ENCODE results near the gene PLCZ1.
"Not testable (repeated sequence)": the region's sequence is repeated elsewhere in the genome, so short reads cannot be mapped to it uniquely, and the experiment has no call there.

Gene PLCZ1, protein sequence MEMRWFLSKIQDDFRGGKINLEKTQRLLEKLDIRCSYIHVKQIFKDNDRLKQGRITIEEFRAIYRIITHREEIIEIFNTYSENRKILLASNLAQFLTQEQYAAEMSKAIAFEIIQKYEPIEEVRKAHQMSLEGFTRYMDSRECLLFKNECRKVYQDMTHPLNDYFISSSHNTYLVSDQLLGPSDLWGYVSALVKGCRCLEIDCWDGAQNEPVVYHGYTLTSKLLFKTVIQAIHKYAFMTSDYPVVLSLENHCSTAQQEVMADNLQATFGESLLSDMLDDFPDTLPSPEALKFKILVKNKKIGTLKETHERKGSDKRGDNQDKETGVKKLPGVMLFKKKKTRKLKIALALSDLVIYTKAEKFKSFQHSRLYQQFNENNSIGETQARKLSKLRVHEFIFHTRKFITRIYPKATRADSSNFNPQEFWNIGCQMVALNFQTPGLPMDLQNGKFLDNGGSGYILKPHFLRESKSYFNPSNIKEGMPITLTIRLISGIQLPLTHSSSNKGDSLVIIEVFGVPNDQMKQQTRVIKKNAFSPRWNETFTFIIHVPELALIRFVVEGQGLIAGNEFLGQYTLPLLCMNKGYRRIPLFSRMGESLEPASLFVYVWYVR

DNA sequence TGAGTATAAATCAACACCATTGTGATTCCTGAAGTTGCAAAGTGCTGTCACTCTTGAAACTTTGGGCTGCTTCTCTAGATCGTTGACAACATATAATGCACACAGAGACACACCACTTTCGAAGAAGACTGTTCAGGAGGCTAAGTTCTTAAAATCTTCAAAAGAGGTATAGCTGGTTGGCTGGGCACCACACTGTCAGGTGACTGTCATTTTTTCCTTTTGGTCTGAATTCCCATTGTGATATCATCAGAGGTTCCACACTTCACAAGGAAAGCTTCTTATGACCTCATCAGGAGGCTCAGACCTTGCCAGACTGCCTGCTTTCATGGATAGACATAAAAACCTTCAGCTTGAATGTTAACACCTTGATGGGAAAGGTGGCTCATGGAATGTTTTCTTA lies at the start of gene PLCZ1, which contains the start of gene CAPZA3:
Gene PLCZ1 (minus strand): TSS at position 194 of the 400 bp plus-strand sequence. CDS start 641 bp downstream, outside the sequence.
Gene CAPZA3 (plus strand): TSS at position 301 of the 400 bp plus-strand sequence. CDS start 150 bp downstream, outside the sequence.
- no peak for DNase-seq

DNA sequence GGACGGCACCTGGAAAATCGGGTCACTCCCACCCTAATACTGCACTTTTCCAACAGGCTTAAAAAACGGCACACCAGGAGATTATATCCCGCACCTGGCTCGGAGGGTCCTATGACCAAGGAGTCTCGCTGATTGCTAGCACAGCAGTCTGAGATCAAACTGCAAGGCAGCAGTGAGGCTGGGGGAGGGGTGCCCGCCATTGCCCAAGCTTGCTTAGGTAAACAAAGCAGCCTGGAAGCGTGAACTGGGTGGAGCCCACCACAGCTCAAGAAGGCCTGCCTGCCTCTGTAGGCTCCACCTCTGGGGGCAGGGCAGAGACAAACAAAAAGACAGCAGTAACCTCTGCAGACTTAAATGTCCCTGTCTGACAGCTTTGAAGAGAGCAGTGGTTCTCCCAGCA lies 47.7 kb upstream of the PLCZ1 start:
- not testable (repeated sequence) for DNase-seq

DNA sequence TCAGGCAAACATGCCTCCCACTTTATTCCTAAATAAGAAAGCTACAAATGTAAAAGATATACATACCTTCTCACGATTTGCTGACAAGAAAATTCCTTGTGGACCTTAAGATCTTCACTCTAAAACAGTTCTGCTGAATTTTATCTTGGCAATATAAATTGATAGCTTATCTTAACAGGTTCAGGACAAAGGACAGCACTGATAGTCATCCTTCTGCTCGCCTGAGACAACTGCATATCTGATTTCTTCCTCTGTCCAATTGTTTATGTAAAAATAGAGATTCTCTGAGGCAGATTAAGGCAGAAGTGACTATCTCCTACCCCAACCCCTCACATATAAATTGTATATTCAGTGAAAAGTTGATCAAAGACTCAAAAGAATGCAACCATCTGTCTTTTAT lies 45.0 kb upstream of the PLCZ1 start:
- no peak for DNase-seq

GRCh38 chr12:18766479-18766878 lies 28.7 kb upstream of the PLCZ1 start:
- DNase-seq: not testable (repeated sequence)

DNA sequence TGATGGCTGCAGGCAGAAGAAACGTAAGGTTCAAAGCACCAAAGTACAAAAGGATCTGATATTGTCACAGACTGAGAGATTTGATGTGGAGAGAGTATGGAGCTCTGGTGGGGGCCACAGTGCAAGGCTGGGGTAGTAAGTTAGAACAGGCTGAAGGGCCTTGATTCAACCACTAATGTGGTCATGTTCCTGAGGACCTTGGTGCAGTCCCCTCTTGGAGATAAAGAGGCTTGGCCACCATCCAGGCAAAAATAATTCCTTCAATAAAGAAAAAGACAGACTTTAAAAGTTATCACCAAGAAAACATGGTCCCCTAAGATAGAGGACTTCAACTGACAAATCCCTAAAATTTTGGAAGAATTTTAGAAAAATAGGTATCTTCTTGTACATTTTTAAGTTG lies 17.5 kb upstream of the PLCZ1 start:
- DNase-seq: no peak

GRCh38 chr12:18754124-18754707 lies 16.4 kb upstream of the PLCZ1 start:
- DNase-seq: no peak

- DNase-seq: no peak
These were observed 15.8 kb upstream of the PLCZ1 start for GRCh38 chr12:18753481-18754123.

DNA sequence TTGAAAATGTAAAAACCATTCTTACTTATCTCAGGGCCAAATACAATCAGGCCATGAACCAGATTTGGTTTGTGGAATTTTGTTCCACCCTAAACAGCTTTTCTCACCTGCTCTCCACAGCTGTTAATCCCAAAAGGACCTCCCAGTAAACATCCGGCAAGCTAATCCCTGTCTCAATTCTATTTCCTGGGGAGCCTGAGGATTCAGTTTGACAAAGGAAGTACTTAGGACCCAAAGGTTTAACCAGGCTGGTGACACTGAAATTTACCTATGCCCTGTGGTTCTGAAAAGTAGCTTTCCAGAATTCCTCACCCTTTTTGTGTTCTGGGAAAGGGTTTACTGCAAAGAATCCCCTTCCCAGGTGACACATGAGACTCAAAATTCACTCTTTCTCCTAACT lies 15.1 kb upstream of the PLCZ1 start:
- DNase-seq: no peak

- no peak for DNase-seq
These were observed 14.6 kb upstream of the PLCZ1 start for GRCh38 chr12:18752280-18752920.

DNA sequence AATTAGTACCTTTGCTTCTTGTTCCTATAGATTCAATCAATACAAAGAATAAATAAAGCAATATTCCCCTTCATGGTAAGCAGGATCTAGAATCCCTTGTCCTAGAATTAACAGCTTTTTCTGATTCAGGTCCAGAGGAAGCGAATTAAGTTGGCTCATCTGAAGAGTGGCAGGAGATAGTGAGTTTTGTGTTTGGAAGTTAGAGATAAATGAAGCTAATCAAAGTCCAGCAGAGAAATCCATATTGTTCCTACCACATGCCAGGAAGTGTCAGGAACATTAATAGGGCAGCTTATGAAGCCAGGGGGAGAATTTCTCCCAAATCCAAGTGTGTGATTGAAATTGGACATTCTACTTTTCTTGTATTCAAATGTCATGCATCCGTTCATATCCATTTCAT lies 14.1 kb upstream of the PLCZ1 start:
- no peak for DNase-seq

GRCh38 chr12:18750085-18750484 lies 12.3 kb upstream of the PLCZ1 start:
- DNase-seq: no peak

GRCh38 chr12:18749386-18749957 lies 11.7 kb upstream of the PLCZ1 start:
- DNase-seq: no peak

DNA sequence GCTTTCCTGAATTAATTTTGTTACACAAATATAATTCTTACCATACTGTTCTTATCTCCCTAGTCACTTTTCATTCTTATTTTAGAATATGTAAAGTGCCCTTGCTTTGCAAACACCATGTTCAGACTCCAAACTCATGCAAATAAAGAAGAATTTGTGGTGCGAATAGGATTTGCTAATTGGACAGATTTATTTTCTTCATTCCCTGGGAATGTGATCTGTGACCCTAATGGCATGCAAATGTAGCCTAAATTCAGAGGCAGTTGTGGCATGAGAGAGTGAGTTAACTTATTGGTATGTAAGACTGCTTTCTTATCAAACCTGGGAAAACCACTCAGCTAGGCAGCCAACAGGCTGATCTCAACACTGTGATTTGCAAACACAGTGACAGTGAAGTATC lies 10.1 kb upstream of the PLCZ1 start:
- no peak for DNase-seq

DNA sequence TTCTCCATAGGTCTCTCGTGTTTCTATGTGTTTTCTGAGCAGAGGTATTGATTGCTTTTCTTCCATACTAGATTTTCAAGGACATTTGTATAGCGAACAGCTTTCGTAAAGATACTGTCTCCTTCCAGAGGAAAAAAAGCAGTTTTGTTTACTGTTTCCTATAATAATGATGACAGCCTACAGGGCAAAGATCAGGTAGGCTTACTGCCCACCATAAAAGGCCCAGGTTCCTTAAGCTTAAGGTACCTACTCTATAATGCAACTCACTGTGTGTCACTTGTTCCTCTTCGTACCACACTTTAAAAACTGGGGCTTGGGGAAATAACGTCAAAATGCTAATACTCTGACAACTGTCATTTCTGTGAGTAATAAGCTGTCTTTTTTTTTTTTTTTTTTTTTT lies 6.7 kb downstream of the PLCZ1 start:
- no peak for DNase-seq

- no peak for DNase-seq
These were observed 14.1 kb downstream of the PLCZ1 start for GRCh38 chr12:18723752-18724151.

- DNase-seq: no peak
These were observed 16.4 kb downstream of the PLCZ1 start for GRCh38 chr12:18721452-18721851.

GRCh38 chr12:18720690-18721089 lies 17.1 kb downstream of the PLCZ1 start:
- no peak for DNase-seq

- no peak for DNase-seq
These were observed 17.8 kb downstream of the PLCZ1 start for GRCh38 chr12:18719922-18720510.

GRCh38 chr12:18718462-18718861 lies 19.4 kb downstream of the PLCZ1 start:
- no peak for DNase-seq

DNA sequence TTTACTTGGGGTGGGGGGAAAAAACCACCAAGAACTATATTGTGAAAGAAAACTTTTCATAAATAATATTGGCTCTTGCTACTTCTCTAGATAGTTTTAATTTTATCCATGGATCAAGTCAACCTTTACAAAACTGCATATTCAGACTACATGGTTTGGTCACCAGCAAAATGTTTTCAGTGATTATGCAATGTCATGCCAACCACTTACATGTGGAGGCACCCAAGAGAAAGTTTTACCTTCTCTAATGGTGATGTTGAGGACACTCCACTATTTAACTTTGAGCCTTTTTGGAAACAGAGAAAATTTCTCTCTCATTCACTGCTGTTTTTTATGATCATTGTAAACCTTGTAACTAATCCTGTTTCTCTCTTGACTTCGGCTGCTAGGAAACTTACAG lies 21.6 kb downstream of the PLCZ1 start:
- DNase-seq: no peak

GRCh38 chr12:18706798-18707197 lies 31.0 kb downstream of the PLCZ1 start:
- DNase-seq: no peak

DNA sequence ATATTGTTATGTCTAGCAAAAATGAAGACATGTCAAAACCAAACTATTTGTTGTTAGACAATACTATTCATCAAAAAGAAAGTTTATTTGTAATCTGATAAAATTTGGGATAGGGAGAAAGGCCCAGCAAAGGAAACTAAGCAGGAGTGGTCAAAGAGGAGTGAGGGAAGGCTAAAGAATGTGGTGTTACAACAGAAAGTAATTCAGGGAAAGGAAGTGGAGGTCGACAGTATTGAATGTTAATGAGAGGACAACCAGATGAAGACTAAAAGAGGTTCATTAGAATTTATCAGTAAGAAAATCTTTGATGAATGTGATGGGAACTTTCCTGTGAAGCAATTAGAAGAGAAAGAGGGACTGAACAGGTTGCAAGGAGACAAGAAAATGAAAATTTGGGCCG lies 33.9 kb downstream of the PLCZ1 start:
- DNase-seq: no peak
